Measurements from ENCODE around the gene TMEM132D. TPM values are rescaled to one million over a fixed set of nuclear protein-coding genes. Genes with fewer than 3 reads are reported as not detected.

TMEM132D gene
- total and polyA plus RNA-seq, 2 of the 8 experiments (the other 6 are each of a cell fraction or from before 2014, with no cell fraction given), result 3.5 to 10.1 TPM

DNA sequence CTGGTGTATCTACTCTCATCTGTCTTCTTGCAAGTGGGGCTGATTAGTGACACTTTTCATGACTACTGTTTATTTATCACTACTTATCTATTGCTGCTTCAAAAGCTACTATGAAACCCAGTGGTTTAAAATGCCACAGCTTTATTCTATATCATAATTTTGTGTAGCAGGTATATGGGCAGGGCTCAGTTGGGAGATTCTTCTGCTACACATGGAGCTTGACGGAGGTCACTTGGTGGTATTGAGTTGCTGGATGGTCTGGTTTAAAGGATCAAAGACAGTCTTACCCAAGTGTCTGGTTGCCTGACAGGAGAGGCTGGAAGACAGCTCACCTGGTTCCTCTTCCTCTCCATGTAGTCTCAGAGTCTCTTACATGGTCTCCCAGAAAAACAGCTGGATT is 222.7 kb downstream of the TMEM132D start:
- H3K4ac ChIP-seq (replicated peaks; ENCODE audit: insufficient read length, low read depth, low read length), result no peak overlapping the region
- no peak overlapping the region for H2BK20ac ChIP-seq (ENCODE audit: low read length)
- no peak overlapping the region for H4K5ac ChIP-seq (ENCODE audit: insufficient read length, low read depth, low read length)
- WGBS, 2 experiments (ENCODE audit: extremely low coverage in 1 of 2, insufficient coverage in 1 of 2, insufficient read length in 1 of 2, insufficient replicate concordance in 2 of 2, low coverage in 1 of 2, low lambda C conversion rate in 2 of 2, missing lambda C conversion rate in 1 of 2), result 100% methylated on average over 1 of the region's 1 CpG; no CpG with 5 or more reads in 1 of the 2 experiments
- no peak overlapping the region for H4K91ac ChIP-seq (replicated peaks; ENCODE audit: insufficient read length, low read length)
- no peaks in the 10 kb centered on the region; the same call in 1 of the 2 replicates for H3K23me2 ChIP-seq (ENCODE audit: low read depth, low read length)
- H3K4me3 ChIP-seq (ENCODE audit: extremely low read depth in 1 of 4, insufficient read depth in 2 of 4, low read depth in 3 of 4, low read length in 4 of 4), result no peak overlapping the region
- H2BK5ac ChIP-seq (ENCODE audit: low read depth, low read length), result no peak overlapping the region
- no peak overlapping the region for H3K23ac ChIP-seq (ENCODE audit: insufficient read length)
- H3K4me2 ChIP-seq (ENCODE audit: insufficient read depth in 1 of 2, low read depth in 2 of 2, low read length in 2 of 2), result no peak overlapping the region
- H3K4me1 ChIP-seq (replicated peaks in 1 of 4; ENCODE audit: control insufficient read depth in 3 of 4, insufficient read depth in 4 of 4, low read length in 3 of 4), result no peaks in the 10 kb centered on the region
- H3K79me1 ChIP-seq (ENCODE audit: low read depth, low read length), result no peaks in the 10 kb centered on the region
- no peak overlapping the region for H2BK12ac ChIP-seq (ENCODE audit: low read depth, low read length)
- H3K9ac ChIP-seq (replicated peaks in 1 of 4; ENCODE audit: extremely low read depth in 1 of 4, low read depth in 3 of 4, low read length in 3 of 4), result no peak overlapping the region
- no peak overlapping the region for H2BK120ac ChIP-seq (replicated peaks; ENCODE audit: low read depth, low read length)
- H3K27ac ChIP-seq (ENCODE audit: low read depth, low read length), result no peak overlapping the region
- H3K27me3 ChIP-seq (replicated peaks in 1 of 4; ENCODE audit: control insufficient read depth in 3 of 4, extremely low read depth in 1 of 4, insufficient read depth in 3 of 4, low read length in 3 of 4), result peaks cover 0 to 1% (median 0%) of the 10 kb centered on the region in 4 experiments; a peak in 1 of 7 replicates
- no peak overlapping the region for H3K56ac ChIP-seq (replicated peaks; ENCODE audit: insufficient read length, low read depth, low read length)
- ChIA-PET CTCF (ENCODE audit: partially characterized antibody) (interaction anchor here (0.7 kb wide), 1 partner anchor 12 kb away, joined by 3 read pairs; no protein-coding TSS in a partner anchor), POLR2A (ENCODE audit: partially characterized antibody) (interaction anchor here (1.1 kb wide), 1 partner anchor 12 kb away, joined by 3 read pairs; no protein-coding TSS in a partner anchor)
- no peak overlapping the region for H2AK5ac ChIP-seq (ENCODE audit: low read depth, low read length)
- H4K8ac ChIP-seq (ENCODE audit: extremely low read depth, insufficient read depth, low read length), result no peak overlapping the region
- H2BK15ac ChIP-seq (ENCODE audit: low read length), result no peak overlapping the region
- no peaks in the 10 kb centered on the region for H3K79me2 ChIP-seq (ENCODE audit: control insufficient read depth in 1 of 2, insufficient read depth in 2 of 2, low read length in 2 of 2)
- no peak overlapping the region for H2AFZ ChIP-seq (ENCODE audit: low read length)
- H3K18ac ChIP-seq (ENCODE audit: extremely low read depth, low read length), result no peak overlapping the region
- no peaks in the 10 kb centered on the region for H4K20me1 ChIP-seq (replicated peaks in 1 of 2; ENCODE audit: control insufficient read depth in 1 of 2, insufficient read depth in 2 of 2, low read length in 2 of 2)
- no peak overlapping the region for H3K14ac ChIP-seq (ENCODE audit: insufficient read length)
- no peak for FAIRE-seq
- peaks cover 0 to 19% (median 0%) of the 10 kb centered on the region in 4 experiments; a peak in 2 of 8 replicates for H3K36me3 ChIP-seq (ENCODE audit: control insufficient read depth in 2 of 4, insufficient read depth in 4 of 4, low read length in 3 of 4)
- no peak for DNase-seq (ENCODE audit: low read depth in 1 of 2, low spot score in 2 of 2)
- peaks cover 14 to 24% of the 10 kb centered on the region in 2 experiments for H3K9me3 ChIP-seq (ENCODE audit: insufficient read depth in 2 of 2, low read depth in 1 of 2, low read length in 1 of 2)
- TF ChIP-seq RBBP5 (IDR thresholded peaks at IDR 0.05; ENCODE audit: borderline replicate concordance, low read depth, low read length) (no peak), BACH1 (IDR thresholded peaks at IDR 0.05; ENCODE audit: low read length) (no peak), JUN (IDR thresholded peaks at IDR 0.05; ENCODE audit: low read depth, low read length) (no peak), RAD21 (IDR thresholded peaks at IDR 0.05 in 1 of 2, conservative IDR thresholded peaks at IDR 0.05 in 1 of 2; ENCODE audit: low read depth in 2 of 2, low read length in 2 of 2) (no peak), CBX8 (IDR thresholded peaks at IDR 0.05; ENCODE audit: borderline replicate concordance, low read depth, low read length) (no peak), POU5F1 (IDR thresholded peaks at IDR 0.05; ENCODE audit: low read depth, low read length) (no peak)
- TF ChIP-seq, protein P1, sequence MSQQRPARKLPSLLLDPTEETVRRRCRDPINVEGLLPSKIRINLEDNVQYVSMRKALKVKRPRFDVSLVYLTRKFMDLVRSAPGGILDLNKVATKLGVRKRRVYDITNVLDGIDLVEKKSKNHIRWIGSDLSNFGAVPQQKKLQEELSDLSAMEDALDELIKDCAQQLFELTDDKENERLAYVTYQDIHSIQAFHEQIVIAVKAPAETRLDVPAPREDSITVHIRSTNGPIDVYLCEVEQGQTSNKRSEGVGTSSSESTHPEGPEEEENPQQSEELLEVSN (IDR thresholded peaks at IDR 0.05), result no peak

Measured in H1 (cell line).